ENCODE data around the gene SEMA4C. TPM values are rescaled to one million over a fixed set of nuclear protein-coding genes. Genes with fewer than 3 reads are reported as not detected.

Gene SEMA4C
- total and polyA plus RNA-seq, 7 donors = 4.1 to 10.8 (median 9.5) TPM

DNA sequence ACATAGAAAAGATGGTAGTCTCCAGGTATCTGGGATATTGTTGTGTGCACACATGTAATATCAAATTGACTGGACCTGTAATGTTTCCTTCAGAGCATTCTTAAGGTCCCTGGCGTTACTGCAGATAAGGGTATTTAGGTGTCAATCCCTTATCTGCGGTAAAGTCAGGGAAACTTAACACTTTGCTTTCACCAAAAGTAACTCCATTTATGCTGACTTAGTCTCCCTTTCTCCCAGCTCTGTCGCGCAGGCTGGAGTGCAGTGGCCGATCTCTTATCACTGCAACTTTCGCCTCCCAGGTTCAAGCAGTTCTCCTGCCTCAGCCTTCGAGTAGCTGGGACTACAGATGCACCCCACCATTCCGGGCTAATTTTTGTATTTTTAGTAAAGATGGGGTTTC, 52.0 kb downstream of the SEMA4C start:
- H3K27me3 ChIP-seq (ENCODE audit: insufficient read depth in 3 of 3, low read length in 2 of 3) = no peaks in the 10 kb centered on the region
- peaks cover 0 to 15% of the 10 kb centered on the region in 2 donors for H3K36me3 ChIP-seq (ENCODE audit: insufficient read depth in 1 of 2, low read depth in 1 of 2)
- H3K9me3 ChIP-seq = no peaks in the 10 kb centered on the region
- ATAC-seq (no peak), DNase-seq (no peak)
- peak overlapping the region; percentile 93 for H3K4me3 ChIP-seq
- peaks cover 55% of the 10 kb centered on the region for H3K4me1 ChIP-seq
- no peak overlapping the region for H3K27ac ChIP-seq
- WGBS, 3 donors = 80 to 87% (median 83%) methylated on average over 8 of the region's 8 CpGs
- intact Hi-C loops (cut with DNase I) = no loop called here
- TF ChIP-seq, protein P1, sequence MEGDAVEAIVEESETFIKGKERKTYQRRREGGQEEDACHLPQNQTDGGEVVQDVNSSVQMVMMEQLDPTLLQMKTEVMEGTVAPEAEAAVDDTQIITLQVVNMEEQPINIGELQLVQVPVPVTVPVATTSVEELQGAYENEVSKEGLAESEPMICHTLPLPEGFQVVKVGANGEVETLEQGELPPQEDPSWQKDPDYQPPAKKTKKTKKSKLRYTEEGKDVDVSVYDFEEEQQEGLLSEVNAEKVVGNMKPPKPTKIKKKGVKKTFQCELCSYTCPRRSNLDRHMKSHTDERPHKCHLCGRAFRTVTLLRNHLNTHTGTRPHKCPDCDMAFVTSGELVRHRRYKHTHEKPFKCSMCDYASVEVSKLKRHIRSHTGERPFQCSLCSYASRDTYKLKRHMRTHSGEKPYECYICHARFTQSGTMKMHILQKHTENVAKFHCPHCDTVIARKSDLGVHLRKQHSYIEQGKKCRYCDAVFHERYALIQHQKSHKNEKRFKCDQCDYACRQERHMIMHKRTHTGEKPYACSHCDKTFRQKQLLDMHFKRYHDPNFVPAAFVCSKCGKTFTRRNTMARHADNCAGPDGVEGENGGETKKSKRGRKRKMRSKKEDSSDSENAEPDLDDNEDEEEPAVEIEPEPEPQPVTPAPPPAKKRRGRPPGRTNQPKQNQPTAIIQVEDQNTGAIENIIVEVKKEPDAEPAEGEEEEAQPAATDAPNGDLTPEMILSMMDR (IDR thresholded peaks at IDR 0.05) = no peak

DNA sequence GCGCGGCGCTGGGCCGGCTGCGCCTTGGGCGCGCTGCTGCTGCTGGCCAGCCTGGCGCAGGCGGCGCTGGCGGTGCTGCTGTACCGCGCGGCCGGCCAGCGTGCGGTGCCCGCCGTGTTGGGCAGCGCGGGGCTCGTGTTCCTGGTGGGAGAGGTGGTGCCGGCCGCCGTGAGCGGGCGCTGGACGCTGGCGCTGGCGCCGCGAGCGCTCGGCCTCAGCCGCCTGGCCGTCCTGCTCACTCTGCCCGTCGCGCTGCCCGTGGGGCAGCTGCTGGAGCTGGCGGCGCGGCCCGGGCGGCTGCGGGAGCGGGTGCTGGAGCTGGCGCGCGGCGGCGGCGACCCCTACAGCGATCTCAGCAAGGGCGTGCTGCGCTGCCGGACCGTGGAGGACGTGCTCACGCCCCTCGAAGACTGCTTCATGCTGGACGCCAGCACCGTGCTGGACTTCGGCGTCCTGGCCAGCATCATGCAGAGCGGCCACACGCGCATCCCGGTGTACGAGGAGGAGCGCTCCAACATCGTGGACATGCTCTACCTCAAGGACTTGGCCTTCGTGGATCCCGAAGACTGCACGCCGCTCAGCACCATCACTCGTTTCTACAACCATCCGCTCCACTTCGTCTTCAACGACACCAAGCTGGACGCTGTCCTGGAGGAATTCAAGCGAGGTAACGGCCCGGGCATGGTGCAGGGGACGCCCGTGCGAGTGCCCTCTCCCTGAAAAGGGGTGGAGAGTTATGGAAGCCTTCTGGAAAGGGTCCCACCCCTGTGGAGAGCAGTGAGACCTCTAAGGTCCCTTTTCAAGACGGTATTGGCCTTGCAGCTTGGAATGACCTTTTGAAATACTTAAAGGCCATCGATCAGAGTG, 52.8 kb downstream of the SEMA4C start:
- ATAC-seq = peak in 1 of 4 donors; percentile 5
- DNase-seq = no peak
- H3K4me3 ChIP-seq = peak overlapping the region; percentile 93
- peaks cover 58% of the 10 kb centered on the region for H3K4me1 ChIP-seq
- no peaks in the 10 kb centered on the region for H3K9me3 ChIP-seq
- peak overlapping the region; percentile 97 for H3K27ac ChIP-seq
- TF ChIP-seq, protein P1 (IDR thresholded peaks at IDR 0.05) = no peak
- peaks cover 0 to 15% of the 10 kb centered on the region in 2 donors for H3K36me3 ChIP-seq (ENCODE audit: insufficient read depth in 1 of 2, low read depth in 1 of 2)
- H3K27me3 ChIP-seq (ENCODE audit: insufficient read depth in 3 of 3, low read length in 2 of 3) = no peaks in the 10 kb centered on the region
- intact Hi-C loops (cut with DNase I) = no loop called here
- 2 to 4% (median 2%) methylated on average over 52 to 89 of the region's 89 CpGs for WGBS, 3 donors

DNA sequence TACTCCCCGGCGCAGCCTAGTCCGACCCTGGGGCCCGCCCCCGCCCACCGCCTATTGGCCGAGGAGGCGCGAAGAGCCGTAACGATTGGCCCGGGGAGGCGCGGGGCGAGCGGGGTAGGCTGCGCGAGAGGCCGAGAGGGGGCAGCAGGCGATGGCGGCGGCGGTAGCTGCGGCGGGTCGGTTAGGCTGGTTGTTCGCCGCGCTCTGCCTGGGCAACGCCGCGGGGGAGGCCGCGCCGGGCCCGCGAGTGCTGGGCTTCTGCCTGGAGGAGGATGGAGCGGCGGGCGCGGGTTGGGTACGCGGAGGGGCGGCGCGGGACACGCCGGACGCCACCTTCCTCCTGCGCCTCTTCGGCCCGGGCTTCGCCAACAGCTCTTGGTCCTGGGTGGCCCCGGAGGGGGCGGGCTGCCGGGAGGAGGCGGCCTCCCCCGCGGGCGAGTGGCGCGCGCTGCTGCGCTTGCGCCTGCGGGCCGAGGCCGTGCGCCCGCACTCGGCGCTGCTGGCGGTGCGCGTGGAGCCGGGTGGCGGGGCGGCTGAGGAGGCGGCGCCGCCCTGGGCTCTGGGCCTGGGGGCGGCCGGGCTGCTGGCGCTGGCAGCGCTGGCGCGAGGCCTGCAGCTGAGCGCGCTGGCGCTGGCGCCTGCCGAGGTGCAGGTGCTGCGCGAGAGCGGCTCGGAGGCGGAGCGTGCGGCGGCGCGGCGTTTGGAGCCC, 53.6 kb downstream of the SEMA4C start, which contains the start of gene CNNM3:
Gene CNNM3, plus strand, starts transcription at position 142 of the 709 bp plus-strand sequence. Its CDS starts 10 bp downstream, at position 152.
- TF ChIP-seq, protein P1 (IDR thresholded peaks at IDR 0.05) = peak; percentile 64
- no peaks in the 10 kb centered on the region for H3K27me3 ChIP-seq (ENCODE audit: insufficient read depth in 3 of 3, low read length in 2 of 3)
- intact Hi-C loops (cut with DNase I) = no loop called here
- 0% methylated on average over 36 to 103 of the region's 103 CpGs for WGBS, 3 donors
- H3K4me1 ChIP-seq = peaks cover 63% of the 10 kb centered on the region
- peak; percentile 98 for DNase-seq
- peak within 1 kb of the TSS; percentile 93 for H3K4me3 ChIP-seq
- H3K27ac ChIP-seq = peak within 1 kb of the TSS; percentile 97
- H3K36me3 ChIP-seq (ENCODE audit: insufficient read depth in 1 of 2, low read depth in 1 of 2) = peaks cover 0 to 16% of the 10 kb centered on the region in 2 donors
- H3K9me3 ChIP-seq = no peaks in the 10 kb centered on the region
- ATAC-seq = peak; percentile 89 to 94 (median 91)

DNA sequence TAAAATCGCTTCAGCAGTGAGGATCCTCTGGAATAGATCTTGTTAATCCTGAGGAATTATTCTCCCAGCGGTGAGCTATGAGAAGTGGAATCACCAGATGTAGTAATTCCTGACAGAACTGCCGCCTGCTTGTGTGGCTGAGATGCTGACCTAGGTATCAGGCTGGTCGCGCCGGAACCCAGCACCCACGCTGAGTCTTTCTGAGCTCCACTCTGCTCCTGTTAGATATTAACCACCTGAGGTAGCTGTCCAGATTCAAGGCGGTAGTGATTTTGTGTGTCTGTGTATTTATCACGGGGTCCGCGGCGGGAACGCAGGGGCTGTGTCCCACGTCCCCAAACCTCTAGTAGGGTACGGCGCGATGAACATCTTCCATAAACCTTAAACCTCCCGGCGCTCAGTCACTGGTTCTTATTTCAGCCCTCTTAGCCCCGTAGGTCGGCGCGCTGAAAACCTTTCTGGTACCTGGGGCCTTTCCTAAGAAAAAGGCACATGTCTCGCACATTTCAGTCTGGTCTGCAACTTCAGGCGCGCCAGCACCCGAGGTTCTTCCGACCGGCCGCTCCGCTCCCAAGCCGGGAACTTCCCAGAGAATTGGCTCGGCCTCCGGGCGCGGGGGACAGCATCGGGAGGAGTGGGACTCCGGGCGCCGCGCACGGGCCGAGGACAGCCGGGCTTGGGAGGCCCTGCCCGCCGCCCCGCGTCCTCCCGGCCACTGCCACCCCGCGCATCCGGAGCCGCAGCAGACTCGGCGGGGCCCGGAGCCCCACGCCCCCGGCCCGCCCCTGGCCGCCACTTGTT, 54.4 kb downstream of the SEMA4C start:
- 1 to 2% (median 1%) methylated on average over 48 to 60 of the region's 60 CpGs for WGBS, 3 donors
- Histone ChIP-seq H3K9me3 (no peaks in the 10 kb centered on the region), H3K36me3 (ENCODE audit: insufficient read depth in 1 of 2, low read depth in 1 of 2) (peaks cover 0 to 23% of the 10 kb centered on the region in 2 donors), H3K27me3 (ENCODE audit: insufficient read depth in 3 of 3, low read length in 2 of 3) (no peaks in the 10 kb centered on the region), H3K4me3 (peak overlapping the region; percentile 93), H3K27ac (peak overlapping the region; percentile 97), H3K4me1 (peaks cover 61% of the 10 kb centered on the region)
- DNase-seq (no peak), ATAC-seq (peak in 1 of 4 donors; percentile 2)
- TF ChIP-seq, protein P1 (IDR thresholded peaks at IDR 0.05) = no peak
- intact Hi-C loops (cut with DNase I) = no loop called here

Measured in psoas muscle (tissue), 8 donors.